Bronchial epithelial cell (primary cell): ENCODE results near the gene PLEKHA5. TPM values are rescaled to one million over a fixed set of nuclear protein-coding genes. Genes with fewer than 3 reads are reported as not detected.

Experiments
- DNase-seq: peaks from one replicate; pipeline ENCODE4 v3.0.0-alpha.2; 2010; ENCODE audit warnings: low read depth
- FAIRE-seq: peaks from 2 replicates; lab custom pipeline; 2011; peaks lifted over from hg19 to GRCh38; lab: Jason Lieb, UNC
- H3K27me3 ChIP-seq: 2 replicates; pipeline ENCODE4 v1.5.1; 2011; ENCODE audit warnings: low read length; ENCODE audit not compliant: control insufficient read depth, insufficient read depth
- H3K36me3 ChIP-seq: 2 replicates; pipeline ENCODE4 v1.5.1; 2011; ENCODE audit warnings: low read length; ENCODE audit not compliant: control insufficient read depth, insufficient read depth
- H3K4me3 ChIP-seq: 2 replicates; pipeline ENCODE4 v1.5.1; 2011; ENCODE audit warnings: mild to moderate bottlenecking, low read depth, low read length, control low read depth
- total RNA-seq: library from RNA; depleted of rRNA; stranded (reverse); fragments of >200 nt; gene quantifications from 2 replicates; pipeline ENCODE4 v1.2.1, GENCODE V29; 2014
- TF ChIP-seq, protein P1 (sequence below): IDR thresholded peaks from 2 replicates; pipeline ENCODE4 v1.5.1; 2011; ENCODE audit warnings: mild to moderate bottlenecking, moderate library complexity, low read length, control low read depth, inconsistent platforms; ENCODE audit not compliant: insufficient read depth, severe bottlenecking

PLEKHA5 gene
- total RNA-seq, 1 donor from 2014 or later, result 24.0 TPM

DNA sequence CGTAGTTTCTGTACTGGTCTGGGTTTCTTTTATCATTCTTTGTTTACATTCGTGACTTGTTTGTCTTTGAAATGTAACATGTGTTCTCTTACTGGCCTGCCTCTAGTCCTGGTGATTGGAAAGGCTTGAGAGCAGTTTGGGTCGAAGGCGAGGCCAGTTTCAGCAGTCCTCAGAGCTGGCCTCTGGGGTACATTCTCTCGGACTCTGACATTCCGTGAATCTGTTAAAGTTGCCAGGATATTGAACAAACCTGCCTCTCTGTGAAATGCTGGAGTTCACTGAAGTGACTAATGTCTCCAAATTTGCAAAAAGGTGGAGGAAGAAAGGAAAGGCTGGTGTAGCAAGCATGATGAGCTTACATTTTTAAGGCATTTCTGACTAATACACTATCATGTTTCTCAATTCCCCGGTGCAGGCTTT, 1.5 kb downstream of the PLEKHA5 start:
- Histone ChIP-seq H3K4me3 (peak overlapping the region; percentile 78), H3K36me3 (peaks cover 2% of the 10 kb centered on the region), H3K27me3 (no peaks in the 10 kb centered on the region)
- TF ChIP-seq, protein P1, sequence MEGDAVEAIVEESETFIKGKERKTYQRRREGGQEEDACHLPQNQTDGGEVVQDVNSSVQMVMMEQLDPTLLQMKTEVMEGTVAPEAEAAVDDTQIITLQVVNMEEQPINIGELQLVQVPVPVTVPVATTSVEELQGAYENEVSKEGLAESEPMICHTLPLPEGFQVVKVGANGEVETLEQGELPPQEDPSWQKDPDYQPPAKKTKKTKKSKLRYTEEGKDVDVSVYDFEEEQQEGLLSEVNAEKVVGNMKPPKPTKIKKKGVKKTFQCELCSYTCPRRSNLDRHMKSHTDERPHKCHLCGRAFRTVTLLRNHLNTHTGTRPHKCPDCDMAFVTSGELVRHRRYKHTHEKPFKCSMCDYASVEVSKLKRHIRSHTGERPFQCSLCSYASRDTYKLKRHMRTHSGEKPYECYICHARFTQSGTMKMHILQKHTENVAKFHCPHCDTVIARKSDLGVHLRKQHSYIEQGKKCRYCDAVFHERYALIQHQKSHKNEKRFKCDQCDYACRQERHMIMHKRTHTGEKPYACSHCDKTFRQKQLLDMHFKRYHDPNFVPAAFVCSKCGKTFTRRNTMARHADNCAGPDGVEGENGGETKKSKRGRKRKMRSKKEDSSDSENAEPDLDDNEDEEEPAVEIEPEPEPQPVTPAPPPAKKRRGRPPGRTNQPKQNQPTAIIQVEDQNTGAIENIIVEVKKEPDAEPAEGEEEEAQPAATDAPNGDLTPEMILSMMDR, result no peak
- peak; percentile 94 for DNase-seq
- FAIRE-seq, result no peak

DNA sequence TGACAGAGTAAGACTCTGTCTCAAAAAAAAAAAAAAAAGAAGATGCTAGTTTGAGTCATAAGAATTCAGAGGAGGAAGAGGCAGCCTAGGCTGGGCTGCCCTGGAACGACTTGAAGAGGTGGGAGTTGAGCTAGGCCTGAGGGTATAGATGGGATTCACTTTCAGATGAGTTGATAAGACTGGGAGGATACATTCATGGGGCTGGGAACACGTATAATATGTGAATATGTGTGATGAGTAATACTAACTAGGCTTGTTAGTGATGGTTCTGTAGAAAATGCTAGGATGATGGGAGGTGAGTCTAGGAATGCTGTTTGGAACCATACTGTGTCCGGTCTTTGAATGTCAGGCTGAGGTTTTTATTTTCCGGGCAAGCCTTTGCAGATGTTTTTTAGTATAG, 9.0 kb downstream of the PLEKHA5 start:
- peaks cover 6% of the 10 kb centered on the region for H3K36me3 ChIP-seq
- TF ChIP-seq, protein P1, result no peak
- FAIRE-seq (no peak), DNase-seq (peak; percentile 37)
- no peaks in the 10 kb centered on the region for H3K27me3 ChIP-seq
- no peak overlapping the region for H3K4me3 ChIP-seq

DNA sequence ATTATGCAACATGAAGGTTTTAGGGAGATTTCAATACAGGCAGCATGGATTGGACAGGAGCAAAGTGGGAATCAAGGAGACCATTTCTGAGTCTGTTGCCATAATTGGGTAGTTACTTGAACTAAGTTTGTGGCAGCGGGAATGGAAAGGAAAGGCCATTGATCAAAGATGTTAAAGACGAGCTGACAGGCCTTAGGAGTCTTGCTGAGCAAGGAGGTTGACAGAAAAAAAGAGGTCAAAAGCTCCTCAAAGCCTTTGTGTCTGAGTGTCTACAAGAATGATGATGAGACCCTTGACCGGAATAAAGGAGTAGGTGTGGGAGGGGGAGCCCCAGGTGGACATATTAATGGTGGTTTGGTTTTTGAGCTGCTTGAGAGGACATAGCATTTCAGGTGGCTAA, 9.4 kb downstream of the PLEKHA5 start:
- peaks cover 6% of the 10 kb centered on the region for H3K36me3 ChIP-seq
- TF ChIP-seq, protein P1, result no peak
- no peak overlapping the region for H3K4me3 ChIP-seq
- H3K27me3 ChIP-seq, result no peaks in the 10 kb centered on the region
- FAIRE-seq, result no peak
- no peak for DNase-seq

DNA sequence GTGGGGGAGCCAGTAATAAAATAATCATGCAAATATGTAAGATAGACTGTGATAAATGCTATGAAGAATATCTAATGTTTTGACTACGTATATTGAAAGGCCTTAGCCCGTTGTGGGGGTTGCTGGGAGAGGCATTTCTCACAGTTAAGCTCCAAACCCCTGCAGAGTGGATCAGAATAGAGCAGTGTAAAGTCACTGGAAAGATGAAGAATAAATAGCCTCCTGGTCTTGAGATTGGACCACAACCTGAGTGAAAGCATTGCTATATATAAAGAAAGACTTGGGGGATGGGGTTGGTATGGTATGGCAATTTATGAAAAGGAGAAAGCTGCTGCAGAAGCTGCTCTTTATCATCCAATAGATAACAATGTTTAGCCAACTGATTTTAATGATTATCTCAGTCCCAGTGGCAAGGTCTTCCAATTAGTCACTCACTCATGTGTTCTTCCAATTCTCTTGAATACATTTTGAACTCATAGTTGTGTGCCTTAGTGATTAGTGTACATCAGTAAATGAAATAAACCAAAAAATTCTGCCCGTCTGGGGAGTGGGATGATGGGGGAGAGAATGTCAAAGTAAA, 10.2 kb downstream of the PLEKHA5 start:
- peaks cover 6% of the 10 kb centered on the region for H3K36me3 ChIP-seq
- no peaks in the 10 kb centered on the region for H3K27me3 ChIP-seq
- H3K4me3 ChIP-seq, result no peak overlapping the region
- FAIRE-seq (no peak), DNase-seq (no peak)
- TF ChIP-seq, protein P1, result no peak

DNA sequence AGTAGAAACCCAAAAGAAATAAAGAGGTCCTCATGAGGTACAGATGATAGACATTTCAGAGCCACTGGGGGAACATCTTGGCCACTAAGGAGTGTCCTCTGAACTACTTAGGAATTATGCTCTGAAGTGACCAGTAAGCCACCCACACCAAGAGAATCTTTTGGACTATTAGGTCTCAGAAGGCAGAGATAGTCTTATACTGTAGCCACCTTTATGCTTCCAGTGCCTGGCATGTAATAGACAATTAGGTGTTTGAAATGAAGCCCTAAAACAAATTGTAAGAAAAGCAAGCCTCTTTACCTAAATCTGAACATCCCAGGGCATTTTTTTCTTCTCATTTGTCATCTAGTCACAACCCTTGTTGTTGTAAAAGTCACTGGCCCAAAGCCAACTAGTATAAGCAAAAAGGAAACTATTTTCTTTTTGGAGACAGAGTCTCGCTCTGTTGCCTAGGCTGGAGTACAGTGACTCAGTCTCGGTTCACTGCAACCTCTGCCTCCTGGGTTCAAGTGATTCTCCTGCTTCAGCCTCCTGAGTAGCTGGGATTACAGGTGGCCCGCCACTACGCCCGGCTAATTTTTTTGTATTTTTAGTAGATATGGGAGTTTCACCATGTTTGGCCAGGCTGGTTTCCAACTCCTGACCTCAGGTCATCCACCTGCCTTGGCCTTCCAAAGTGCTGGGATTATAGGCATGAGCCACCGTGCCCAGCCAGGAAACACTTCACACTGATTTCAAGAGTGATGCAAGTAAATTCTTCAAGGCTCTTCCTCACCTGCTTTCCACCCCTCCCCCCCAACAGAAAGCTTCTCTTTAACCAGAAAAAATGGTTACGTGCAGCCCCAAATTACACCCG, 11.1 kb downstream of the PLEKHA5 start:
- DNase-seq, result no peak
- FAIRE-seq, result no peak
- no peaks in the 10 kb centered on the region for H3K27me3 ChIP-seq
- peaks cover 7% of the 10 kb centered on the region for H3K36me3 ChIP-seq
- TF ChIP-seq, protein P1, result no peak
- H3K4me3 ChIP-seq, result no peak overlapping the region
